HepG2 (cell line): Measurements from ENCODE around the gene ANAPC2. TPM values are rescaled to one million over a fixed set of nuclear protein-coding genes. Genes with fewer than 3 reads are reported as not detected.

Experiments
- ARID4A ChIP-seq: sonication (generic); formaldehyde crosslinking; IDR thresholded peaks from 2 replicates; pipeline ENCODE4 v1.5.0; 2020; ENCODE audit warnings: mild to moderate bottlenecking, missing genetic modification reagents, borderline replicate concordance
- CBX5 ChIP-seq: sonication (generic); formaldehyde crosslinking; IDR thresholded peaks from 2 replicates; pipeline ENCODE4 v1.4.0; 2020; ENCODE audit warnings: missing genetic modification reagents, borderline replicate concordance
- CTCF ChIP-seq: sonication (generic); formaldehyde crosslinking; IDR thresholded peaks from 2 replicates; pipeline ENCODE4 v1.5.0; 2020; ENCODE audit warnings: mild to moderate bottlenecking, missing genetic modification reagents, moderate library complexity
- GATAD1 ChIP-seq: IDR thresholded peaks from 2 replicates; pipeline ENCODE4 v1.6.1; 2016; ENCODE audit warnings: missing genetic modification reagents, missing compliant biosample characterization
- GMEB1 ChIP-seq: sonication (generic); formaldehyde crosslinking; IDR thresholded peaks from 2 replicates; pipeline ENCODE4 v1.5.1; 2020; ENCODE audit warnings: missing genetic modification reagents, mild to moderate bottlenecking, borderline replicate concordance
- HDAC2 ChIP-seq: sonication (generic); formaldehyde crosslinking; IDR thresholded peaks from 2 replicates; pipeline ENCODE4 v1.4.0; 2020; ENCODE audit warnings: missing genetic modification reagents
- HNRNPK ChIP-seq: fragments of 200-400 bp; formaldehyde crosslinking; IDR thresholded peaks from 2 replicates; pipeline ENCODE4 v1.6.1; 2018; ENCODE audit warnings: low read length, low read depth, moderate library complexity, mild to moderate bottlenecking; ENCODE audit not compliant: poor library complexity, severe bottlenecking
- LCORL ChIP-seq, 2 experiments: fragments of 450-650 bp in 1 of 2; sonication (generic) in 1 of 2; formaldehyde crosslinking in 1 of 2; IDR thresholded peaks; 2 replicates each; pipeline versions ENCODE4 v1.5.0 to v1.6.1; 2017 to 2020; ENCODE audit warnings: antibody characterized with exemption in 1 of 2, missing genetic modification reagents in 1 of 2
- MTA1 ChIP-seq: sonication (generic); formaldehyde crosslinking; IDR thresholded peaks from 2 replicates; pipeline ENCODE4 v1.4.0; 2020; ENCODE audit warnings: missing genetic modification reagents, mild to moderate bottlenecking, borderline replicate concordance
- NONO ChIP-seq, 2 experiments: fragments of 450-650 bp in 1 of 2; sonication (generic) in 1 of 2; formaldehyde crosslinking in 1 of 2; IDR thresholded peaks in 1 of 2; conservative IDR thresholded peaks in 1 of 2; 2 replicates each; pipeline versions ENCODE4 v1.6.1 to v1.8.0; 2017 to 2022; ENCODE audit warnings: mild to moderate bottlenecking in 1 of 2, missing genetic modification reagents in 1 of 2, moderate library complexity in 1 of 2
- NR2F6 ChIP-seq, 2 experiments: IDR thresholded peaks; 2 replicates each; pipeline ENCODE4 v1.6.1; 2016; ENCODE audit warnings: antibody characterized with exemption in 1 of 2, mild to moderate bottlenecking in 1 of 2
- RXRA ChIP-seq: sonication (generic); formaldehyde crosslinking; IDR thresholded peaks from 2 replicates; pipeline ENCODE4 v1.5.1; 2020; ENCODE audit warnings: missing genetic modification reagents
- STAG1 ChIP-seq: sonication (generic); formaldehyde crosslinking; IDR thresholded peaks from 2 replicates; pipeline ENCODE4 v1.4.0; 2020; ENCODE audit warnings: missing genetic modification reagents
- ZFP36 ChIP-seq: fragments of 150-350 bp; IDR thresholded peaks from 2 replicates; pipeline ENCODE4 v1.6.1; 2018; ENCODE audit warnings: borderline replicate concordance, low read length, low read depth; ENCODE audit not compliant: partially characterized antibody
- ZNF430 ChIP-seq: sonication (generic); formaldehyde crosslinking; IDR thresholded peaks from 2 replicates; pipeline ENCODE4 v1.9.0; 2021; ENCODE audit warnings: mild to moderate bottlenecking, missing genetic modification reagents
- ZNF550 ChIP-seq: sonication (generic); formaldehyde crosslinking; IDR thresholded peaks from 2 replicates; pipeline ENCODE4 v1.4.0; 2020; ENCODE audit warnings: mild to moderate bottlenecking, missing genetic modification reagents, borderline replicate concordance
- polyA plus RNA-seq, 8 experiments: library from polyadenylated mRNA; depleted of rRNA in 3 of 8; stranded (reverse) in 7 of 8; unstranded in 1 of 8; fragments of >200 nt; fragmentation: Illumina TruSeq in 4 of 8; extraction: Trizol in 4 of 8; gene quantifications; 2 replicates each; pipeline versions ENCODE4 v1.2.1 to v1.2.3, GENCODE V29; 2011 to 2016; ENCODE audit warnings: low read depth in 4 of 8, missing spikeins in 1 of 8, mixed read lengths in 1 of 8; ENCODE audit not compliant: insufficient read depth in 1 of 8
- total RNA-seq, 5 experiments: library from RNA; depleted of rRNA; stranded (reverse); fragments of >200 nt; fragmentation: Illumina TruSeq; extraction: Trizol; gene quantifications; 2 replicates each; pipeline ENCODE4 v1.2.3, GENCODE V29; 2016; ENCODE audit warnings: low read depth in 1 of 5
- TF ChIP-seq, protein P1 (sequence below), 2 experiments: sonication (generic) in 1 of 2; formaldehyde crosslinking in 1 of 2; IDR thresholded peaks; 2 replicates each; pipeline versions ENCODE4 v1.4.0 to v1.6.1; 2018 to 2020; ENCODE audit warnings: missing genetic modification reagents in 2 of 2, borderline replicate concordance in 1 of 2, low read depth in 1 of 2, mild to moderate bottlenecking in 1 of 2, missing biosample characterization in 1 of 2

ANAPC2 gene
- total and polyA plus RNA-seq, 2 of the 13 experiments (the other 11 are each of a cell fraction or from before 2014, with no cell fraction given), result 12.3 to 15.4 TPM

DNA sequence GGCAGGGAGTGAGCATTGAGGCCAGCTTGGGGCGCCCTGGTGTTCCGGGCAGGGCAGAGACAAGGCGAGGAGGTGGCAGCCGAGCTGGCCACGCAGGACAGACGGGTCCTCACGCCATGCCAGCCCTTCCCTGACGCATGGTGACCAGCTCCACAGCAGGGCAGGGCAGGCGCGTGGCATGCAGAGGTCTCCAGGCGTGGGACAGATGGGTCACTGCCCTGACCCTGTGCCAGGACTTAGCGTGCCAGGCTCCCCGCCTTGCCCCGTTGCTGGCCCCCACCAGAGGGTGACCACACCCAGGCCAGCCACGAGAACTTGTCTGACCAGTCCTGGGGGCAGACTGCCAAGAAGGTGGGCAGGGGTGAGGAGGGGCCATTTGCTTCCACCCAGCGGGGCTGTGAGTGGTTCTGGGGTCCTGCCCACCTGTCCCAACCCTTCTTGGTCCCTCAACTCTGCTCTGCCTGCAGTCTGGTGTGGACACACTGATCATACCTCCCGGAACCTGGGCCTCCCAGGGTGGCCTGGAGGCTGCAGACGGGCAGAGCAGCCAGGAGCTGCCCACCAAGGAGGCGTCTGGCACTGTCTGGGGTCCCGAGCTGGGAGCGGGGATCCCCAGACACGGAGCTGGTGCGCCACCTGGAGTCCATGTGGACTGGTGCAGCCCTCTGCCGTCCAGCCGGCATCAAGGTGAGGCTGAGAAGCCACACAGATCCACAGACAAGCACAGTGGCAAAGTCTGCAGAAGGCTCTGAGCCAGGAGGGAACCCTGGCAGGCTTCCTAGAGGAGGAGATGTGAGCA is 38.9 kb upstream of the ANAPC2 start, which contains the start of gene RNF224 (continued):
- peak; percentile 29; the same call in 1 of the 2 replicates for TF ChIP-seq ARID4A (CRISPR knock-in tag)
- TF ChIP-seq, protein P1, sequence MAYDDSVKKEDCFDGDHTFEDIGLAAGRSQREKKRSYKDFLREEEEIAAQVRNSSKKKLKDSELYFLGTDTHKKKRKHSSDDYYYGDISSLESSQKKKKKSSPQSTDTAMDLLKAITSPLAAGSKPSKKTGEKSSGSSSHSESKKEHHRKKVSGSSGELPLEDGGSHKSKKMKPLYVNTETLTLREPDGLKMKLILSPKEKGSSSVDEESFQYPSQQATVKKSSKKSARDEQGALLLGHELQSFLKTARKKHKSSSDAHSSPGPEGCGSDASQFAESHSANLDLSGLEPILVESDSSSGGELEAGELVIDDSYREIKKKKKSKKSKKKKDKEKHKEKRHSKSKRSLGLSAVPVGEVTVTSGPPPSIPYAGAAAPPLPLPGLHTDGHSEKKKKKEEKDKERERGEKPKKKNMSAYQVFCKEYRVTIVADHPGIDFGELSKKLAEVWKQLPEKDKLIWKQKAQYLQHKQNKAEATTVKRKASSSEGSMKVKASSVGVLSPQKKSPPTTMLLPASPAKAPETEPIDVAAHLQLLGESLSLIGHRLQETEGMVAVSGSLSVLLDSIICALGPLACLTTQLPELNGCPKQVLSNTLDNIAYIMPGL (CRISPR knock-in tag; IDR thresholded peaks at IDR 0.05; ENCODE audit: borderline replicate concordance in 1 of 2, low read depth in 1 of 2), result peak; percentile 49 to 63; a peak in 2 of 4 replicates
- TF ChIP-seq GMEB1 (CRISPR knock-in tag), result 0 out of 2 replicates have a peak, but pooled peaks have one; percentile 19
- TF ChIP-seq HDAC2 (CRISPR knock-in tag), result peak; percentile 43; the same call in 1 of the 2 replicates
- TF ChIP-seq ZNF430 (CRISPR knock-in tag), result no peak
- peak; percentile 48; the same call in 1 of the 2 replicates for TF ChIP-seq CBX5 (CRISPR knock-in tag)
- no peak for TF ChIP-seq HNRNPK
- TF ChIP-seq NONO (IDR thresholded peaks at IDR 0.05), result no peak
- TF ChIP-seq NONO (CRISPR knock-in tag; conservative IDR thresholded peaks at IDR 0.05), result peak; percentile 57; the same call in 1 of the 2 replicates
- TF ChIP-seq ZNF550 (CRISPR knock-in tag), result no peak
- no peak for TF ChIP-seq NR2F6 (IDR thresholded peaks at IDR 0.05)
- peak; percentile 22; the same call in 1 of the 2 replicates for TF ChIP-seq NR2F6 (CRISPR knock-in tag; IDR thresholded peaks at IDR 0.05)
- TF ChIP-seq MTA1 (CRISPR knock-in tag), result peak; percentile 51; the same call in 1 of the 2 replicates
- peak; percentile 98 for TF ChIP-seq STAG1
- peak; percentile 86 for TF ChIP-seq ZFP36
- TF ChIP-seq RXRA, result peak; percentile 41
- no peak for TF ChIP-seq LCORL (IDR thresholded peaks at IDR 0.05)
- peak; percentile 76; the same call in 1 of the 2 replicates for TF ChIP-seq LCORL (CRISPR knock-in tag; IDR thresholded peaks at IDR 0.05)
- TF ChIP-seq CTCF (CRISPR knock-in tag), result peak; percentile 98
- TF ChIP-seq GATAD1, result peak; percentile 62
